DOHH2 (cell line): ENCODE data around the gene EGF.

Source experiments
- EZH2phosphoT487 ChIP-seq: fragments of 200-600 bp; sonication (generic); IDR thresholded peaks from 2 replicates; pipeline ENCODE4 v1.6.1; 2017; ENCODE audit warnings: borderline replicate concordance, mild to moderate bottlenecking, antibody characterized with exemption, low read length, moderate library complexity, mixed read lengths
- TF ChIP-seq, protein P1 (sequence below): fragments of 200-600 bp; sonication (generic); IDR thresholded peaks from one replicate; pipeline ENCODE4 v1.5.1; 2014; ENCODE audit warnings: antibody characterized with exemption, mild to moderate bottlenecking, low read depth, low read length; ENCODE audit not compliant: poor library complexity, severe bottlenecking

DNA sequence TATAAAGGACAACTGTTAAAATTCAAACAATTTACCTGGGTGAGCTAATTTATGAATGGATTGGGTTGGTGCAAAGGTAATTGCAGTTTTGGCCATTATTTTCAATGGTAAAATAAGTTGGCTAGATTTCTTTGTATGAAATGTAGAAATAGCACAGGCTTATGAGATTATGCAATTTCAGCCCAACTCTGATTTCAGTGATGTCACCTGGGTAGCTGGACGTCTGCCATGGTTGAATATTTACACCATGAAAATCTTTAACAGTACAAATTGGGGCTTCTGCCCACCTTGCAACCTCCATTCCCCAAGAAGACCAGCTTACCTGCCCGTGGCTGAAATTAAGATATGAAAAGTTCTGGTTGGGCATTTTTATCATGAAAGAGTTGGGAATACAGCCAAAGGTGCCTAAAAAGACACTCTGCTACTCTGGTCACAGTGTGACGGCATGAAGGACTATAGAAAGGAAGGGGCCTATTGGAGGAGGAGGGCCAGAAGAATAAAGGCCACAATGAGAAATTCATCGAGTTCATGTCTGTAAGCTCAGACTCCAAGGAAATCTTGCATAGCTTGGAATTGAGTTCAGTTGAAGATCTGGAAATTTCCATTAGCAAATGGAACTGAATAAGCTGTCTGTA lies 29.7 kb downstream of the EGF start:
- TF ChIP-seq, protein P1, sequence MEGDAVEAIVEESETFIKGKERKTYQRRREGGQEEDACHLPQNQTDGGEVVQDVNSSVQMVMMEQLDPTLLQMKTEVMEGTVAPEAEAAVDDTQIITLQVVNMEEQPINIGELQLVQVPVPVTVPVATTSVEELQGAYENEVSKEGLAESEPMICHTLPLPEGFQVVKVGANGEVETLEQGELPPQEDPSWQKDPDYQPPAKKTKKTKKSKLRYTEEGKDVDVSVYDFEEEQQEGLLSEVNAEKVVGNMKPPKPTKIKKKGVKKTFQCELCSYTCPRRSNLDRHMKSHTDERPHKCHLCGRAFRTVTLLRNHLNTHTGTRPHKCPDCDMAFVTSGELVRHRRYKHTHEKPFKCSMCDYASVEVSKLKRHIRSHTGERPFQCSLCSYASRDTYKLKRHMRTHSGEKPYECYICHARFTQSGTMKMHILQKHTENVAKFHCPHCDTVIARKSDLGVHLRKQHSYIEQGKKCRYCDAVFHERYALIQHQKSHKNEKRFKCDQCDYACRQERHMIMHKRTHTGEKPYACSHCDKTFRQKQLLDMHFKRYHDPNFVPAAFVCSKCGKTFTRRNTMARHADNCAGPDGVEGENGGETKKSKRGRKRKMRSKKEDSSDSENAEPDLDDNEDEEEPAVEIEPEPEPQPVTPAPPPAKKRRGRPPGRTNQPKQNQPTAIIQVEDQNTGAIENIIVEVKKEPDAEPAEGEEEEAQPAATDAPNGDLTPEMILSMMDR: no peak
- TF ChIP-seq EZH2phosphoT487: no peak
